ENCODE results near the gene CTXND1.

Gene CTXND1

DNA sequence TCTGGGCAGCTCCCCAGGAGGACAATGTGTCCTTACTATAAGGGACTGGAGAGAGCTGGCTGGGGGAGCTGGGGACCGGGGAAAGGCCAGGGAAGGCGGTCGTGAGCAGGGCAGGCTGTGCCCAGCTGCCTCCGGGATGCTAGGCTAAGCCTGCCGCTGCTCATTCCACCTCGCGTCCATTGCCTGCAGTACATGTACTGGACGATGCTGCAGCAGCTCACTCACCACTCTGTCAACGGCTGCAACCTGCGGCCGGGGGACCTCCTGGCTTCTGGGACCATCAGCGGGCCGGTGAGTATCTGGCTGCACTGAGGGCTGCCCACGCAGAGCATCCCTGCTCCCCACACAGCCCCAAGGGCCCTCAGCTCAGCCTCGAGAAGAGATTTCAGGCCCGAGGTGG lies 72.1 kb downstream of the CTXND1 start:
- Histone ChIP-seq H3K9me3 (ENCODE audit: control insufficient read depth, insufficient read depth, low read depth, low read length) (no peaks in the 10 kb centered on the region), H3K27ac (ENCODE audit: extremely low read depth, low read depth, low read length) (no peak overlapping the region), H3K36me3 (ENCODE audit: control insufficient read depth in 2 of 2, insufficient read depth in 1 of 2, low read length in 2 of 2) (peaks cover 0 to 59% of the 10 kb centered on the region in 2 experiments; a peak in 1 of 3 replicates), H3K4me3 (ENCODE audit: low read depth, low read length) (no peak overlapping the region), H3K4me1 (ENCODE audit: control insufficient read depth, insufficient read depth, low read length) (no peaks in the 10 kb centered on the region)
- ChIA-PET CTCF (interaction anchor here (1.7 kb wide), 1 partner anchor 327 kb away, joined by 4 read pairs; no protein-coding TSS in a partner anchor), POLR2A (no interaction called here)
- TF ChIP-seq, protein P1, sequence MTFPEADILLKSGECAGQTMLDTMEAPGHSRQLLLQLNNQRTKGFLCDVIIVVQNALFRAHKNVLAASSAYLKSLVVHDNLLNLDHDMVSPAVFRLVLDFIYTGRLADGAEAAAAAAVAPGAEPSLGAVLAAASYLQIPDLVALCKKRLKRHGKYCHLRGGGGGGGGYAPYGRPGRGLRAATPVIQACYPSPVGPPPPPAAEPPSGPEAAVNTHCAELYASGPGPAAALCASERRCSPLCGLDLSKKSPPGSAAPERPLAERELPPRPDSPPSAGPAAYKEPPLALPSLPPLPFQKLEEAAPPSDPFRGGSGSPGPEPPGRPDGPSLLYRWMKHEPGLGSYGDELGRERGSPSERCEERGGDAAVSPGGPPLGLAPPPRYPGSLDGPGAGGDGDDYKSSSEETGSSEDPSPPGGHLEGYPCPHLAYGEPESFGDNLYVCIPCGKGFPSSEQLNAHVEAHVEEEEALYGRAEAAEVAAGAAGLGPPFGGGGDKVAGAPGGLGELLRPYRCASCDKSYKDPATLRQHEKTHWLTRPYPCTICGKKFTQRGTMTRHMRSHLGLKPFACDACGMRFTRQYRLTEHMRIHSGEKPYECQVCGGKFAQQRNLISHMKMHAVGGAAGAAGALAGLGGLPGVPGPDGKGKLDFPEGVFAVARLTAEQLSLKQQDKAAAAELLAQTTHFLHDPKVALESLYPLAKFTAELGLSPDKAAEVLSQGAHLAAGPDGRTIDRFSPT (tag by site-specific recombination; IDR thresholded peaks at IDR 0.05): no peak
- TF ChIP-seq ZNF548 (tag by site-specific recombination; IDR thresholded peaks at IDR 0.05) (no peak), SALL2 (tag by site-specific recombination; IDR thresholded peaks at IDR 0.05; ENCODE audit: borderline replicate concordance) (no peak), ZNF785 (tag by site-specific recombination; IDR thresholded peaks at IDR 0.05) (no peak), ZNF37A (tag by site-specific recombination; IDR thresholded peaks at IDR 0.05) (no peak), MZF1 (tag by site-specific recombination; IDR thresholded peaks at IDR 0.05; ENCODE audit: borderline replicate concordance) (no peak), ZNF311 (tag by site-specific recombination; IDR thresholded peaks at IDR 0.05; ENCODE audit: borderline replicate concordance) (no peak)
- TF ChIP-seq, protein P2, sequence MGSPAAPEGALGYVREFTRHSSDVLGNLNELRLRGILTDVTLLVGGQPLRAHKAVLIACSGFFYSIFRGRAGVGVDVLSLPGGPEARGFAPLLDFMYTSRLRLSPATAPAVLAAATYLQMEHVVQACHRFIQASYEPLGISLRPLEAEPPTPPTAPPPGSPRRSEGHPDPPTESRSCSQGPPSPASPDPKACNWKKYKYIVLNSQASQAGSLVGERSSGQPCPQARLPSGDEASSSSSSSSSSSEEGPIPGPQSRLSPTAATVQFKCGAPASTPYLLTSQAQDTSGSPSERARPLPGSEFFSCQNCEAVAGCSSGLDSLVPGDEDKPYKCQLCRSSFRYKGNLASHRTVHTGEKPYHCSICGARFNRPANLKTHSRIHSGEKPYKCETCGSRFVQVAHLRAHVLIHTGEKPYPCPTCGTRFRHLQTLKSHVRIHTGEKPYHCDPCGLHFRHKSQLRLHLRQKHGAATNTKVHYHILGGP (tag by site-specific recombination; IDR thresholded peaks at IDR 0.05): no peak

GRCh38 chr15:80179025-80179759 lies 72.8 kb downstream of the CTXND1 start:
- Histone ChIP-seq H3K4me3 (ENCODE audit: low read depth, low read length) (no peak overlapping the region), H3K27ac (ENCODE audit: extremely low read depth, low read depth, low read length) (no peak overlapping the region), H3K9me3 (ENCODE audit: control insufficient read depth, insufficient read depth, low read depth, low read length) (no peaks in the 10 kb centered on the region), H3K36me3 (ENCODE audit: control insufficient read depth in 2 of 2, insufficient read depth in 1 of 2, low read length in 2 of 2) (peaks cover 0 to 61% of the 10 kb centered on the region in 2 experiments; a peak in 1 of 3 replicates), H3K4me1 (ENCODE audit: control insufficient read depth, insufficient read depth, low read length) (no peaks in the 10 kb centered on the region)
- TF ChIP-seq ZNF16 (tag by site-specific recombination; IDR thresholded peaks at IDR 0.05; ENCODE audit: low read depth) (no peak), ZNF37A (tag by site-specific recombination; IDR thresholded peaks at IDR 0.05) (no peak), KLF1 (tag by site-specific recombination; IDR thresholded peaks at IDR 0.05) (no peak), ZNF530 (tag by site-specific recombination; IDR thresholded peaks at IDR 0.05; ENCODE audit: low read depth) (no peak), YY2 (tag by site-specific recombination; IDR thresholded peaks at IDR 0.05) (no peak), ZNF585B (tag by site-specific recombination; IDR thresholded peaks at IDR 0.05) (no peak), ZNF830 (tag by site-specific recombination; IDR thresholded peaks at IDR 0.05; ENCODE audit: low read depth) (no peak), REST (tag by site-specific recombination; IDR thresholded peaks at IDR 0.05) (no peak), REPIN1 (tag by site-specific recombination; IDR thresholded peaks at IDR 0.05; ENCODE audit: low read depth) (no peak), ZNF791 (tag by site-specific recombination; IDR thresholded peaks at IDR 0.05) (no peak), ZNF391 (tag by site-specific recombination; IDR thresholded peaks at IDR 0.05; ENCODE audit: borderline replicate concordance, low read depth) (no peak), WT1 (tag by site-specific recombination; IDR thresholded peaks at IDR 0.05) (no peak), PRDM1 (tag by site-specific recombination; IDR thresholded peaks at IDR 0.05) (no peak)
- TF ChIP-seq, protein P3, sequence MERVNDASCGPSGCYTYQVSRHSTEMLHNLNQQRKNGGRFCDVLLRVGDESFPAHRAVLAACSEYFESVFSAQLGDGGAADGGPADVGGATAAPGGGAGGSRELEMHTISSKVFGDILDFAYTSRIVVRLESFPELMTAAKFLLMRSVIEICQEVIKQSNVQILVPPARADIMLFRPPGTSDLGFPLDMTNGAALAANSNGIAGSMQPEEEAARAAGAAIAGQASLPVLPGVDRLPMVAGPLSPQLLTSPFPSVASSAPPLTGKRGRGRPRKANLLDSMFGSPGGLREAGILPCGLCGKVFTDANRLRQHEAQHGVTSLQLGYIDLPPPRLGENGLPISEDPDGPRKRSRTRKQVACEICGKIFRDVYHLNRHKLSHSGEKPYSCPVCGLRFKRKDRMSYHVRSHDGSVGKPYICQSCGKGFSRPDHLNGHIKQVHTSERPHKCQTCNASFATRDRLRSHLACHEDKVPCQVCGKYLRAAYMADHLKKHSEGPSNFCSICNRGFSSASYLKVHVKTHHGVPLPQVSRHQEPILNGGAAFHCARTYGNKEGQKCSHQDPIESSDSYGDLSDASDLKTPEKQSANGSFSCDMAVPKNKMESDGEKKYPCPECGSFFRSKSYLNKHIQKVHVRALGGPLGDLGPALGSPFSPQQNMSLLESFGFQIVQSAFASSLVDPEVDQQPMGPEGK (tag by site-specific recombination; IDR thresholded peaks at IDR 0.05): no peak
- TF ChIP-seq, protein P4, sequence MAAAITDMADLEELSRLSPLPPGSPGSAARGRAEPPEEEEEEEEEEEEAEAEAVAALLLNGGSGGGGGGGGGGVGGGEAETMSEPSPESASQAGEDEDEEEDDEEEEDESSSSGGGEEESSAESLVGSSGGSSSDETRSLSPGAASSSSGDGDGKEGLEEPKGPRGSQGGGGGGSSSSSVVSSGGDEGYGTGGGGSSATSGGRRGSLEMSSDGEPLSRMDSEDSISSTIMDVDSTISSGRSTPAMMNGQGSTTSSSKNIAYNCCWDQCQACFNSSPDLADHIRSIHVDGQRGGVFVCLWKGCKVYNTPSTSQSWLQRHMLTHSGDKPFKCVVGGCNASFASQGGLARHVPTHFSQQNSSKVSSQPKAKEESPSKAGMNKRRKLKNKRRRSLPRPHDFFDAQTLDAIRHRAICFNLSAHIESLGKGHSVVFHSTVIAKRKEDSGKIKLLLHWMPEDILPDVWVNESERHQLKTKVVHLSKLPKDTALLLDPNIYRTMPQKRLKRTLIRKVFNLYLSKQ (tag by site-specific recombination; IDR thresholded peaks at IDR 0.05; ENCODE audit: borderline replicate concordance): no peak
- CTCF ChIA-PET: interaction anchor here (0.5 kb wide), 1 partner anchor 81 kb away, joined by 3 read pairs; no protein-coding TSS in a partner anchor
- POLR2A ChIA-PET: no interaction called here

All from HEK293 (cell line).